GM23248 (cell line): ENCODE results near the gene CDYL.

Experiments used
- EZH2 ChIP-seq: fragments of 200-600 bp; sonication (generic); IDR thresholded peaks from 2 replicates; pipeline ENCODE4 v1.6.1; 2018; ENCODE audit warnings: antibody characterized with exemption, mild to moderate bottlenecking; ENCODE audit not compliant: insufficient read depth, poor library complexity, severe bottlenecking
- EZH2phosphoT487 ChIP-seq: fragments of 200-600 bp; sonication (generic); IDR thresholded peaks from 2 replicates; pipeline ENCODE4 v1.6.1; 2018; ENCODE audit warnings: antibody characterized with exemption, moderate library complexity, mild to moderate bottlenecking, low read depth; ENCODE audit not compliant: insufficient read depth

GRCh38 chr6:4760773-4761172 lies 15.4 kb upstream of the CDYL start:
- TF ChIP-seq EZH2 (no peak), EZH2phosphoT487 (no peak)
